ENCODE measurements around the gene CSK.

CSK gene

DNA sequence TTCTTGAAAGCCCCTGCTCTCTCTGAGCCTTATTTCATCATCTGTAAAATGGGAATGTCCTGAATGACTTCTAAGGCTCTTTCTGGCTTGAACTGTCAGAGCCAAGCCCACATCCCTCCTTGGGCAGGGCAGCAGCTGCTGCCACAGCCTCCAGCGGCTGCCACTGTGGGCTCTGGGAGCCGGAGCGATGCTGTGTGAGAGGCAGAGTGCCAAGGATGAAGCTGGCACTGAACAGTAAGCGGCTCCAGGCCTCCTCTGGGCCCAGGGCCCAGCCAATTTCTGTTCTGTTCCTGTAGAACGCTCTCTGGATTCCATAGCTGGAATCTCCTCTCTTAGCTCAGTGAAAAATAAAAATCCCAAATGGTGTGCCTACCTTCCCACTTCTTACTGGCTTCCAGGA, 49.0 kb downstream of the CSK start:
- DNase-seq: no peak
- H3K27ac ChIP-seq (ENCODE audit: low read length): no peak overlapping the region
- no peak overlapping the region for H3K4me2 ChIP-seq (ENCODE audit: insufficient read depth, low read length)
- H4K20me1 ChIP-seq (ENCODE audit: insufficient read depth, low read length): 0 out of 2 replicates have a peak, but pooled peaks cover 11% of the 10 kb centered on the region
- no peak for TF ChIP-seq EZH2 (IDR thresholded peaks at IDR 0.05; ENCODE audit: borderline replicate concordance, low read depth, low read length, severe bottlenecking)
- no peak for TF ChIP-seq CTCF (IDR thresholded peaks at IDR 0.05; ENCODE audit: borderline replicate concordance, extremely low read depth, low read length, poor library complexity, severe bottlenecking)
- no peak for ATAC-seq (ENCODE audit: insufficient read depth, low read depth)
- peaks cover 4% of the 10 kb centered on the region; the same call in 1 of the 2 replicates for H3K36me3 ChIP-seq (ENCODE audit: insufficient read depth, low read length)
- H3K4me3 ChIP-seq (ENCODE audit: low read depth in 1 of 2, low read length in 2 of 2): no peak overlapping the region
- peaks cover 3% of the 10 kb centered on the region; the same call in 1 of the 2 replicates for H3K4me1 ChIP-seq (ENCODE audit: insufficient read depth, low read length)
- no peaks in the 10 kb centered on the region for H3K79me2 ChIP-seq (ENCODE audit: insufficient read depth, low read length)
- H3K9me3 ChIP-seq (ENCODE audit: insufficient read depth, low read length, severe bottlenecking): no peaks in the 10 kb centered on the region
- no peak overlapping the region for H3K9ac ChIP-seq (ENCODE audit: low read depth, low read length)
- H2AFZ ChIP-seq (ENCODE audit: low read depth, low read length): no peak overlapping the region
- no peaks in the 10 kb centered on the region for H3K27me3 ChIP-seq (ENCODE audit: insufficient read depth, low read length, poor library complexity)

- H3K36me3 ChIP-seq (ENCODE audit: insufficient read depth, low read length): peaks cover 10% of the 10 kb centered on the region
- no peak for DNase-seq
- H3K27me3 ChIP-seq (ENCODE audit: insufficient read depth, low read length, poor library complexity): no peaks in the 10 kb centered on the region
- TF ChIP-seq EZH2 (IDR thresholded peaks at IDR 0.05; ENCODE audit: borderline replicate concordance, low read depth, low read length, severe bottlenecking) (no peak), CTCF (IDR thresholded peaks at IDR 0.05; ENCODE audit: borderline replicate concordance, extremely low read depth, low read length, poor library complexity, severe bottlenecking) (no peak)
- H3K27ac ChIP-seq (ENCODE audit: low read length): no peak overlapping the region
- no peak overlapping the region for H2AFZ ChIP-seq (ENCODE audit: low read depth, low read length)
- ATAC-seq (ENCODE audit: insufficient read depth, low read depth): no peak
- H3K79me2 ChIP-seq (ENCODE audit: insufficient read depth, low read length): no peaks in the 10 kb centered on the region
- H3K4me1 ChIP-seq (ENCODE audit: insufficient read depth, low read length): no peaks in the 10 kb centered on the region
- H3K4me2 ChIP-seq (ENCODE audit: insufficient read depth, low read length): no peak overlapping the region
- H3K9me3 ChIP-seq (ENCODE audit: insufficient read depth, low read length, severe bottlenecking): no peaks in the 10 kb centered on the region
- 0 out of 2 replicates have a peak, but pooled peaks cover 11% of the 10 kb centered on the region for H4K20me1 ChIP-seq (ENCODE audit: insufficient read depth, low read length)
- no peak overlapping the region for H3K9ac ChIP-seq (ENCODE audit: low read depth, low read length)
- H3K4me3 ChIP-seq (ENCODE audit: low read depth in 1 of 2, low read length in 2 of 2): no peak overlapping the region
These were observed 50.1 kb downstream of the CSK start for GRCh38 chr15:74831813-74832495.

- Histone ChIP-seq H3K27me3 (ENCODE audit: insufficient read depth, low read length, poor library complexity) (no peaks in the 10 kb centered on the region), H3K9me3 (ENCODE audit: insufficient read depth, low read length, severe bottlenecking) (no peaks in the 10 kb centered on the region), H3K79me2 (ENCODE audit: insufficient read depth, low read length) (no peaks in the 10 kb centered on the region), H3K9ac (ENCODE audit: low read depth, low read length) (no peak overlapping the region), H3K4me3 (ENCODE audit: low read depth in 1 of 2, low read length in 2 of 2) (no peak overlapping the region), H3K27ac (ENCODE audit: low read length) (no peak overlapping the region), H3K36me3 (ENCODE audit: insufficient read depth, low read length) (peaks cover 11% of the 10 kb centered on the region), H4K20me1 (ENCODE audit: insufficient read depth, low read length) (0 out of 2 replicates have a peak, but pooled peaks cover 6% of the 10 kb centered on the region), H2AFZ (ENCODE audit: low read depth, low read length) (no peak overlapping the region), H3K4me1 (ENCODE audit: insufficient read depth, low read length) (no peaks in the 10 kb centered on the region), H3K4me2 (ENCODE audit: insufficient read depth, low read length) (no peak overlapping the region)
- TF ChIP-seq CTCF (IDR thresholded peaks at IDR 0.05; ENCODE audit: borderline replicate concordance, extremely low read depth, low read length, poor library complexity, severe bottlenecking) (no peak), EZH2 (IDR thresholded peaks at IDR 0.05; ENCODE audit: borderline replicate concordance, low read depth, low read length, severe bottlenecking) (no peak)
- ATAC-seq (ENCODE audit: insufficient read depth, low read depth) (no peak), DNase-seq (no peak)
These were observed 50.9 kb downstream of the CSK start for GRCh38 chr15:74832826-74833225.

Data from DND-41 (cell line).